Keratinocyte (primary cell): ENCODE results near the gene CABP2.

Source experiments
- EZH2 ChIP-seq: IDR thresholded peaks from one replicate; pipeline ENCODE4 v1.6.1; 2012; ENCODE audit warnings: inconsistent platforms, mild to moderate bottlenecking, low read length, moderate library complexity
- TF ChIP-seq, protein P1 (sequence below), 3 experiments: IDR thresholded peaks in 1 of 3; conservative IDR thresholded peaks in 1 of 3; optimal IDR thresholded peaks in 1 of 3; 2 replicates in 2 of 3; 3 replicates in 1 of 3; pipeline versions ENCODE3 to v1.5.1; 2011; ENCODE audit warnings: low read length in 3 of 3, mild to moderate bottlenecking in 3 of 3, moderate library complexity in 2 of 3, control low read depth in 1 of 3, inconsistent platforms in 1 of 3; ENCODE audit not compliant: insufficient read depth in 2 of 3; ENCODE audit errors: extremely low read depth in 1 of 3

DNA sequence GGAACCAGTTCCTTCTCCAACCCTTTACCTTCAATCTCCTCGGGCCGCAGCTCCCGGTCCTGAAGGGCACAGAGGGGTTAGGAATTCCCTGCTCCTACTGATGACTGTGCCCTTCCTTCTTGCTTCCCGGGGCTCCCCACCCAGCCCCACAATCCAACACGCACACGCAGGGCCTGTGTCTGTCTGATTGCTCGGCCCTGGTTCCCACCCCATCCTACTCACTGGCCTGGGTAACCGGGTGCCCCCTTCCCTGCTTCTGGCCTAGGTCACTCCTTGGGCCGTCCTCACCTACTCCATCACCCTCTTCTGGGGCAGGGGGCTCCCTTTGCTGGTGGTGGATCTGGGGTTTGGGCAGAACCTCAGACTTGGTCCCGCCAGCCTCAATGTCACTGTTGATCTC is 1.3 kb downstream of the CABP2 start:
- TF ChIP-seq, protein P1, sequence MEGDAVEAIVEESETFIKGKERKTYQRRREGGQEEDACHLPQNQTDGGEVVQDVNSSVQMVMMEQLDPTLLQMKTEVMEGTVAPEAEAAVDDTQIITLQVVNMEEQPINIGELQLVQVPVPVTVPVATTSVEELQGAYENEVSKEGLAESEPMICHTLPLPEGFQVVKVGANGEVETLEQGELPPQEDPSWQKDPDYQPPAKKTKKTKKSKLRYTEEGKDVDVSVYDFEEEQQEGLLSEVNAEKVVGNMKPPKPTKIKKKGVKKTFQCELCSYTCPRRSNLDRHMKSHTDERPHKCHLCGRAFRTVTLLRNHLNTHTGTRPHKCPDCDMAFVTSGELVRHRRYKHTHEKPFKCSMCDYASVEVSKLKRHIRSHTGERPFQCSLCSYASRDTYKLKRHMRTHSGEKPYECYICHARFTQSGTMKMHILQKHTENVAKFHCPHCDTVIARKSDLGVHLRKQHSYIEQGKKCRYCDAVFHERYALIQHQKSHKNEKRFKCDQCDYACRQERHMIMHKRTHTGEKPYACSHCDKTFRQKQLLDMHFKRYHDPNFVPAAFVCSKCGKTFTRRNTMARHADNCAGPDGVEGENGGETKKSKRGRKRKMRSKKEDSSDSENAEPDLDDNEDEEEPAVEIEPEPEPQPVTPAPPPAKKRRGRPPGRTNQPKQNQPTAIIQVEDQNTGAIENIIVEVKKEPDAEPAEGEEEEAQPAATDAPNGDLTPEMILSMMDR (optimal IDR thresholded peaks at IDR 0.05 in 1 of 3, IDR thresholded peaks at IDR 0.05 in 1 of 3, conservative IDR thresholded peaks at IDR 0.05 in 1 of 3; ENCODE audit: extremely low read depth in 1 of 3, insufficient read depth in 2 of 3, low read length in 3 of 3) = no peak
- TF ChIP-seq EZH2 = no peak
